HG02938 (cell line): ENCODE data around the gene CAMSAP1.

Source experiments
- ATAC-seq: cut with Tn5 transposase; IDR thresholded peaks from one replicate; pipeline ENCODE4 v1.9.1; 2021; ENCODE audit warnings: mild to moderate bottlenecking, moderate library complexity; ENCODE audit not compliant: unreplicated experiment

Gene CAMSAP1

DNA sequence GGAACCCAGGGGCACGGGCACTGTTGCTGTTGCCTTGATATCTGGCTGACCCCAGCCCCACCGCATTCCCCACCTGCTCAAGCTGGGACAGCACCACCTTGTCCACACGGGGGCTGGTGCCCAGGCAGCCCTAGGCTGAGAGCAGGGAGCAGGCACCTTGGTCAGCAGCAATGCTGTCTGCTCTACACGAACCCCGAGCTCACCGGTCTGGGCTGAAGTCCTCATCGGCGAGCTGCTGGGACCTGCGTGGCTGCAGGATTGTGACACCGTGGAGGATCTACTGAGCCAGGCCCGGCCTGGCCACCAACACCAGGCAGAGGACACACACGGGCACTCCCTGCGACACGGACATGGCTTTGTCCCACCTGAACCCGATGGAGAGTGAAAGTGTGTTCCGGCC is 127.3 kb downstream of the CAMSAP1 start:
- no peak for ATAC-seq

DNA sequence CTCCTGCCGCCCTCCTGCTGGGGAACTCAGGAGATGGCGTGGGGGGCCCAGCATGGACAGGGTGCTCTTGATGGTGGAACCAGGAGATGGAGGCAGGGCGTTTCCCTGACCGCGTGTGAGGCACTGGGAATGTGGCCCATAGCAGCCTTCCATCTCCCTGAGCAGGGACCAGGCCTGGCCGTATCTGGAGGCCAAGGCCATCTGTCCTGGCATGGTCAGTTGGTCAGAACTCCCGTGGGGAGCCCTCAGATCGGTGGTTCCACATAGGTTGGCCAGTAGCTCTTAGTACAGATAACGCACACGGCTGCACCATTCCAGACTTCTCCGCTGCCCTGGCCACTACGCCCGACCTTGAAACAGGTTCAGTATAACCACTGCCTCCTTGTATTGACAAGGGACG is 127.8 kb downstream of the CAMSAP1 start:
- no peak for ATAC-seq

DNA sequence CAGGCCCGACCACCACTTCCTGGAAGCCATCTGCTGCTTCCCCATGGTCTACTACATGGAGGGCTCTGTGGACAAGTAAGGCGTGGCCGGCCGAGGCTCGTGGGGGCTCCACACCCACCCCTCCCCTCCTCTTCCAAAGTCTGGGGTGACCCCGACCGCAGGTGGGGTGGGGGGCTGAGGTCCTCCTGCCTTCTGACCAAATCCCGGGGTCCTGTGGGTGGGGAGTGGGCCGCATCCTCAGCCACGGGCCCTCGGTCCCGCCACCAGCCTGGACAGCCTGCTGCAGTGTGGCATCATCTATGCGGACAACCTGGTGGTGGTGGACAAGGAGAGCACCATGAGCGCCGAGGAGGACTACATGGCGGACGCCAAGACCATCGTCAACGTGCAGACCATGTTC is 128.9 kb downstream of the CAMSAP1 start:
- ATAC-seq, result no peak

DNA sequence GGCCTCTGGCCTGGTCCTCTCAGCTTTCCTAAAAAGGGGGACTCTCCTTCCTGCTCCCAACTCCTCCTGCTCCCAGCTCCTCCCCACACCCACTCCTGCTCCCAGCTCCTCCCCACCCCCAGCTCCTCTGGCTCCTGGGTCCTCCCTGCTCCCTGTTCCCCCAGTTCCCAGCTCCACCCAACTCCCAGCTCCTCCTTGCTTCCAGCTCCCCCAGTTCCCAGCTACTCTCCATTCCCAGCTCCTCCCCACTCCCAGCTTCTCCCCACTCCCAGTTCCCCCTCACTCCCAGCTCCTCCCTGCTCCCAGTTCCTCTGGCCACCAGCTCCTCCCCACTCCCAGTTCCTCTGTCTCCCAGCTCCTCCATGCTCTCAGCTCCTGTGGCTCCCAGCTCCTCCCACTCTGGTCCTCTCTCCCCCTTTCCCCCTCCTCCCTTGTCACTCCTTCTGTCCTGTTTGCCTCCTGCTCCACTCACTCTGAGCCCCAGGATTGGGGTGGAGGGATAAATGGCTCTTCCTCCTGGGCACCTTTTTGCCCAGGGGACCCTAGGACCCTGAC is 129.6 kb downstream of the CAMSAP1 start:
- ATAC-seq, result no peak

DNA sequence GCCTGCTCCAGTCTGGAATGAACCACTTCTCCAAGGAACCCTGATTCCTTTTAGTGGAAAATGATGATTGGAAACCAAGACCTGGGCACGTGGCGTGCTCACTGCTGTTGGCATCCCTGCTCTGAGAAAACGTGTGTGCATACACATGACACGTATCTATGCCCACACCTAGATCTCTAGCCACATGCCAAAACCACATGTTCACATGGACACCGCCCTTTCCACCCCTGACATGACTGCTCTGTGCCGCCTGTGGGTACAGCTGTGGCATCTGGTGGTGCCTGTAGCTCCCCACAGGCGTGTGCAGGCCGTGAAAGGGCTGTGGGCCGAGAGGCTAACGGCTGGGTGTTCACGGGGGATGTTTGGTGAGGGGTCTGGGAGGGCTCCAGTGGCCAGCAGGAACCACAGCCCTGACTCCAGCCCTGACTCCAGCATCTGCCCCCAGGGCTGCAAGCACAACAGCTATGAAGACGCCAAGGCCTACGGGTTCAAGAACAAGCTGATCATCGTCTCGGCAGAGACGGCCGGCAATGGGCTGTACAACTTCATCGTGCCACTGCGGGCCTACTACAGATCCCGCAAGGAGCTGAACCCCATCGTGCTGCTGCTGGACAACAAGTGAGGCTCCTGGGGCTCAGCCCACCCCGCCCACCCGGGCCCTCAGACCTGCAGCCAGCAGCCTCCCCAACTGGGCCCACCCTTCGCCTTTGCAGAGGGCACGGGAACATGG is 130.3 kb downstream of the CAMSAP1 start:
- no peak for ATAC-seq

DNA sequence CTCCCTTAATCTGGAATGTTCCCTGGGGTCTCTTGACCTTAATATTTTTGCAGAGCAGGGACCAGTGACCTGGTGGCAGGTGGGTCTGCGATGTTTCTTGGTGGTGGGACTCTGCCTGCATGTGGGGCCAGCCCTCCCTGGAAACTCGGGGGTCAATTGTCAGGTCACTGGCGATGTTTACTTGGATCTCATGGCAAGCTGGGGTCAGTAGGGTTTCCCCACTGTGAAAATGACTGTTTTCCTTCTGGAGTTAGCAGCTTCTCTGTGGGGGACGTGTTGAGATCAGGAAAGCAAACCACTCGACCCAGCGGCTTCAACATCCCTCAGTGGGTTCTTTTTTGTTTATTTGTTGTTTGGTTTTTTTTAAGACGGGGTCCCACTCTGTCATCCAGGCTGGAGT is 131.4 kb downstream of the CAMSAP1 start:
- ATAC-seq, result no peak

DNA sequence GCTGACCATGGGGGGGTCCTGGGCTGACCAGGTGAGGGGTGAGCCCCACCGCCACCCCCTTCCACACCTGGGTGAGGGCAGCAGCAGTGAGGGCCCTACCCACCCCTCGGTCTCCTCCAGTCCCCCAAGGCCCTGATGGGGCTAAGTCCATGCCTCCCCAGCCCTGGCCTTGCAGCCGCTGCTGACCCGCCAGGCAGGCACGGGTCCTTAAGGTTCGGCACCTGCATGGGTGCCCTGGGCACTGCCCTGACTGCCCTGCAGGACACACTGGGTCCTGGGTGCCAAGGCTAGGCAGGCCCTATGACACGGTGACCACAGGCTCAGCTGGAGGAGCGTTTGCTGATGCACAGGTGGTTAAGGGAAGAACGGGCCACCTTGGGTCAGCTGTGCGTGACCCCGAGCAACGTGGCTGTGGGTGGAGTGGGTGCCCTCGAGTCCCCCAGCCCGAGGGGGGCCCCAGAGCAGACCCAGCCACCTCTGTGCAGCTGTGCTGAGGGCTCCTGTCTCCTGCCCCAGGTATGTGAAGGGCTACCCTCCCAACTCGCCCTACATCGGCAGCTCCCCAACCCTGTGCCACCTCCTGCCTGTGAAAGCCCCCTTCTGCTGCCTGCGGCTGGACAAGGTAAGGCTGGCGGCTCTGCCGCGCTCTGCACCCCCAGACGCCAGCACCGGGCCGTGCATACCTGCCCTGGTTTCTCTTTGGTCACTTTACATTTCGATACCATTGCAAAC is 132.4 kb downstream of the CAMSAP1 start:
- ATAC-seq, result no peak

DNA sequence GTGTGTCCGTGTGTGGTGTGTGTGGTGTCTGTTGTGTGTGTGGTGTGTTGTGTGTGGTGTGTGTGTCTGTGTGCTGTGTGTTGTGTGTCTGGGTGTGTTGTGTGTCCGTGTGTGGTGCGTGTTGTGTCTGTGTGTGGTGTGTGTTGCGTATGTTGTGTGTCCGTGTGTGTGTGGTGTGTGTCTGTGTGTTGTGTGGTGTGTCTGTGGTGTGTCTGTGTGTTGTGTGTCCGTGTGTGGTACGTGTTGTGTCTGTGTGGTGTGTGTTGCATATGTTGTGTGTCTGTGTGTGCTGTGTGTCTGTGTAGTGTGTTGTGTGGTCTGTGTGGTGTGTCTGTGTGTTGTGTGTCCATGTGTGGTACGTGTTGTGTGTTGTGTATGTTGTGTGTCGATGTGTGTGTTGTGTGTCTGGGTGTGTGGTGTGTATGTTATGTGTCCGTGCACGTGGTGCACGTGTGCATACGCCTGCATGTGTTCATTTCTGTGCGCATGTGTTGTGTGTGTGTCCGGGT is 133.1 kb downstream of the CAMSAP1 start:
- ATAC-seq, result no peak

DNA sequence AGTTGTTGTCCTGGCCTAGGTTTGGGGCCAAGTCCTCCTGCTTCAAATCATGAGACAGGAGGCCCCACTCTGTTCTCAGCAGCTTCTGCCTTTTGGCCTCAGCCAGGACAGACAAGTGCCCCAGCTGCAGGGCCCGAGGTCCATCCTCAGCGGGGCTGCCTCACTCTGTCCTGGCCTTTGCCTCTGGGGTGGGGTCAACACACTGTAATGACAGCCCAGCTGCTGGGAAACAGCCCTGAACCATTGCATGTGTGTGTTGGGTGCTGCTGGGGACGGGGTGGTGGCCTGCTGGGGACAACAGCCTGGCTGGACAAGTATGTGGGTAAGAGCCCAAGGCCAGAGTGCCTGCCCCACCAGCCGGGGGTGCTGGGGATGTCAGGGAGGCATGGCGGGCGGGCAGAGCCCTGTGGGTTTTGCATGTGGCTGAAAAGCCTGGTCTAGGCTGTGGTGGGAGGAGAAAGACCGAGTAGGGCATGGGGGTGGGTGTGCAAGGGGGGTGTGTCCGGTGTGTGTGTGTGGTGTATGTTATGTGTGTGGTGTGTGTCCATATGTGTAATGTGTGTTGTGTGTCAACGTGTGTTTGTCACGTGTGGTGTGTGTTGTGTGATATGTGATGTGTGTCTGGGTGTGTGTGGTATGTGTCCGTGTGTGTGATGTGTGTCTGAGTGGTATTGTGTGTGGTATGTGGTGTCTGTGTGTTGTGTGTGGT is 133.7 kb downstream of the CAMSAP1 start:
- no peak for ATAC-seq

DNA sequence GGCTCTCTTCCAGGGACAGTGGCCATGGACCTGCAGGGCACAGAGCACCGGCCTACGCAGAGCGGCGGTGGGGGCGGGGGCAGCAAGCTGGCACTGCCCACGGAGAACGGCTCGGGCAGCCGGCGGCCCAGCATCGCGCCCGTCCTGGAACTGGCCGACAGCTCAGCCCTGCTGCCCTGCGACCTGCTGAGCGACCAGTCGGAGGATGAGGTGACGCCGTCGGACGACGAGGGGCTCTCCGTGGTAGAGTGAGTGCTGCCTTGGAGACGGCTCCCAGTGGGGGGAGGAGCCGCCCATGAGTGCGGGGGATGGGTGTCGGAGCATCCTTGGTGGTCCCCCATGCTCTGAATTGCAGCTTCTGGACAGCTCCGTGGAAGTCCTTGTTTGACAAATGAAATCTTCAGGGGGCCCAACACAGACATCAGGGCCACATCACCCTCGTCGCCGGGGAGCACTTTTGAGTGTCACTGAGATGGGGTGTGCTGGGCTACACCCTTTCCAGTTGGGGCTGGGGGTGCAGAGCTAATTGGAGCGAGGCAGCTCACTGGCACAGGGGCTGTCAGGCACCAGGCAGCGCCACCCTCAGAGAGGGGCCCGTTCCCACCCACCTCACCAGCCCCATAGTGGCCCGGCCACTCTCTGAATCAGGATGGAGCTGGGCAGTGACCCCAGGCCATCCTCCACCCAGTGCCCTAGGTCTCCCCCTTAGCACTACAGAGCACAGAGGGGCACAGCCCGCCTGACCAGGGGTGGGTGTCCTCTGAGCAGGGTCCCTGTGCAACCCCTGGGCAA is 134.4 kb downstream of the CAMSAP1 start:
- no peak for ATAC-seq

DNA sequence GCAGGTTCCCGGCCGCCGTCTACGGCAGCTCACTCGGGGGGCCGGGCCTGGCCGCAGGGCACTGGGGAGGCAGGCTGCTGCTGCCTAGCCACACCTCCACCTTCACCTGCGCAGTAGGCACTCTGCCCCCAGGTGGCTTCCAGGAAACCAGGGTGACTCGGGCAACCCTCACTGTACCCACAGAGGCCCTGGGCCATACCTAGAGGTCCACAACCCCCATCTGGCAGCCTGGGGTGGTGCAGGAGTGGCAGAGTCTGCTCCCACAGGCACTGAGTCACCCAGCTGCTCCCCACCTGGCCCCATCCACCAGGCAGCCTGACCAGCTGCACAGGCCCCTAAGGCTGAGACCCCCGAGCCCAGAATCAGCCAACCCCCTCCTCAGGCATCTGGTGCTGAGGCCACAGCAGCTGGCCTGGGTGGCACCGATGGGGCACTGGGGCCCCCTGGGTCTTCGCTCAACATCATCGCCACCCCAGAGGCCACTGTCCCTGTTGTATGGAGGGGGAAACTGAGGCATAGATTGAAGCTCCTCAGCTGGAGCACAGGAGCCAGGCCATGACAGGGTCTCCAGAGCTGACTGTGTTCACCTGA is 135.2 kb downstream of the CAMSAP1 start:
- no peak for ATAC-seq

DNA sequence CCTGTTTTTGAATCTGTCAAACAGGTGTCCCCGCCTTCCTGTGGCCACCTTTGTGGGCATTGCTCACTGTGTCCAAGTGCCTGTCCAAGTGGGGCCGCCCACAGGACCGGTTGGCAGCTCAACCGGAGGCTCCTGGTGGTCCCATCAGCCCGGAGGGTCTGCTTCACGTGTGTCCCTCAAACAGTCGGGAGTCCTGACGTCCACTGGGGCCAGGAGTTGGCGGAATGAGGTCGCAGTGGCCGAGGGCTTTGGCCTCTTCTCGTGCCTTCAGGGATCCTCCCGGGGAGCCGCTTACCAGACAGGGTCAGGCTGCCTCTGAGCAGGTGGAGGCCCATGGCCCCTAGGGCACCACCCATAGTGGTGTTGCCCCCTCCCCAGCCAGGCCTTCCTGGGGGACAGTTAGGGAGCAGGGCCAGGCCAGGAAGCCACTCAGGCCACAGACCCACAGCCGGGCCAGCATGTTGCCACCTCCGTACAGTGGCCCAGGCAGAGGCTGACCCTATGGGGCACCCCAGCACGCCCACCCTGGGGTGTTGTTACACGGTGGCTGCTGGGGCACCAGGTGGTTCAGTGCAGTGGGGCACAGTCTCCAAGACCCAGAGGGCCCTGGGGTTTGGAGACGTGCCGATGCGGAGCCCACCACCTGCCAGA is 135.8 kb downstream of the CAMSAP1 start:
- no peak for ATAC-seq

DNA sequence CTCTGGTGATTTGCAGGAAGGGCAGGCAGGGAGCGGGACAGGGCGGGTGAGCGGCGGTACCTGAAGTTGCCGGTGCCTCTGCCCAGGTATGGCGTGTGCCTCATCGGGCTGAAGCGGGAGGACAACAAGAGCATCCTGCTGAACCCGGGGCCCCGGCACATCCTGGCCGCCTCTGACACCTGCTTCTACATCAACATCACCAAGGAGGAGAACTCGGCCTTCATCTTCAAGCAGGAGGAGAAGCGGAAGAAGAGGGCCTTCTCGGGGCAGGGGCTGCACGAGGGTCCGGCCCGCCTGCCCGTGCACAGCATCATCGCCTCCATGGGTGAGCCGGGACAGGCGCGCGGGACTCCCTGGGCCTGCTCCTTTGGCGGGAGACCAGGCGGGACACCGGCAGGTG is 136.6 kb downstream of the CAMSAP1 start:
- ATAC-seq, result no peak

DNA sequence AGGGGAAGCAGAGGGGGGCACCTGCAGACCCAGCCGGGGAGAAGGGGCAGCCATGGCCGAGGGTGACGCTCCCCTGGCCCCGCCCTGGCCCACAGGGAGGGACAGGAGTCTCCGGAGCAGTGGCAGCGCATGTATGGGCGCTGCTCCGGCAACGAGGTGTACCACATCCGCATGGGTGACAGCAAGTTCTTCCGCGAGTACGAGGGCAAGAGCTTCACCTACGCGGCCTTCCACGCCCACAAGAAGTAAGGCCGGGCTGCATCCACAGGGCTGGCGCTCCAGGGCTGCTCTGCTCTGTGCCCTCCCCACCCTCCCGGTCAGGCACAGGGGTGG is 137.2 kb downstream of the CAMSAP1 start:
- no peak for ATAC-seq

DNA sequence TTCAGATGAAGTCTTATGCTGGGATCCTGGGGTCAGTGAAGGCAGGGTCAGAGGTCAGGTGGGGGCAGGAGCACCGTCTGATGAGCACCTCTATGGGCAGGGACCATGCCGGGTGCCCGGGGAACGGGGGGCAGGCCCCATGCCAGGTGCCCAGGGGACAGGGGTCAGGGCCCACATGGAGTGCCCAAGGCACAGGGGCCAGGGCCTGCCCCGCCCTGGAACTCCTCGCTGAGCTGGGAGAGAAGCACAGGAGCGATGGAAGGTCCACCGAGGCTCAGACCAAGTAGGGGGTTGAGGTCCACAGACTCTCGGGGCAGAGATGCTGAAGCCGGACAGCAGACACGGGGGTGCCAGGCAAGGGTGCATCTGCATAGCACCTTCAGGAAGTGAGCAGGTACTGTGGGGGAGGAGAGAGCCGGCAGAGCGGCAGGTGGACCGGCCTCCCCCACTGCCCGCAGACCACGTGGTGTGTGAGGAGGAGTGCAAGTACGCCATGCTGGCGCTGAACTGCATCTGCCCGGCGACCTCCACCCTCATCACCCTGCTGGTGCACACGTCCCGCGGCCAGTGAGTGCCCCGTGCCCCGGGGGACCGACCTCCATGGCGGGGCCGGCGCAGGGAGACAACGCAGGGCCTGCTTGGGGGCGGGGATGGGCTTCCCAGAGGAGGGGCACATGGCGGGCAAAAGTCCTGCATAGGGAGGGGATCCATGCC is 137.7 kb downstream of the CAMSAP1 start:
- no peak for ATAC-seq

DNA sequence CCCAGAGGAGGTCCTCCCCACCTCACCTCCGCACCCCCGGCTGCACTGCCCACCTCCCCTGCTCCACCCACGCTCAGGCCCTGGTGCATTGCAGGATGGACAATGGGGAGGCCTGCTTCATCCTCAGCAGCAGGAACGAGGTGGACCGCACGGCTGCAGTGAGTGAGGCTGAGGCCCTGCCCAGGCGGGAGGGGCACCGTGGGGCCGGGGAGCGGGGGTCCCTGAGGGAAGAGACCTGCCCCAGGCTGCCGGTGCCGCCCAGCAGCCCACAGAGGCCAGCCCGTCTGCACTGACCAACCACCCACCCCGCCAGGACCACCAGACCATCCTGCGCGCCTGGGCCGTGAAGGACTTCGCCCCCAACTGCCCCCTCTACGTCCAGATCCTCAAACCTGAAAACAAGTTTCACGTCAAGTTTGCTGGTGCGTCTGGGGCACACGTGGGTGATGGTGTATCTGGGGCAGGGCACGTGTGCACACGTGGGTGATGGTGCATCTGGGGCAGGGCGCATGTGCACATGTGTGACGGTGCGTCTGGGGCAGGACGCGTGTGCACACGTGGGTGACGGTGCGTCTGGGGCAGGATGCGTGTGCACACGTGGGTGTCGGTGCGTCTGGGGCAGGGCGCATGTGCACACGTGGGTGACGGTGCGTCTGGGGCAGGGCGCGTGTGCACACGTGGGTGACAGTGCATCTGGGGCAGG is 138.7 kb downstream of the CAMSAP1 start:
- ATAC-seq, result no peak

DNA sequence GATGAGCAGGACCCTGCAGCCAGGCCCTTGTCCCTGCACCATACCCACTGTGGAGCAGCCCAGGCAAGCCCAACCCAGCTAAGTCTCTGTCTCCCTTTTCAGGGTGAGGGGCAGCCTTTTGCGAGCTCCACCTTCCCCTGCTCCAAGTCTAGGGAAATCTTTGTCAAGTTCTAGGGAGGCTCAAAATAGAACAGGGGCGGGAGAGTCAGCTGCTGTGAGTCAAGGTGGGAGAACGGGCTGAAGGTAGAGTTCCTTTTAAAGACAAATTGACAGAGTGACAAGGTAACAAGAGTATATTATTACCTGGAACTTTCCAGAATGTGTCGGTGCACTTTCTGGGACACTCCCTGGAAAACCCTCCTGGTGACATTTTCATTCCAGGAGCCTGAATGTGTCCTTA is 140.6 kb downstream of the CAMSAP1 start:
- no peak for ATAC-seq

DNA sequence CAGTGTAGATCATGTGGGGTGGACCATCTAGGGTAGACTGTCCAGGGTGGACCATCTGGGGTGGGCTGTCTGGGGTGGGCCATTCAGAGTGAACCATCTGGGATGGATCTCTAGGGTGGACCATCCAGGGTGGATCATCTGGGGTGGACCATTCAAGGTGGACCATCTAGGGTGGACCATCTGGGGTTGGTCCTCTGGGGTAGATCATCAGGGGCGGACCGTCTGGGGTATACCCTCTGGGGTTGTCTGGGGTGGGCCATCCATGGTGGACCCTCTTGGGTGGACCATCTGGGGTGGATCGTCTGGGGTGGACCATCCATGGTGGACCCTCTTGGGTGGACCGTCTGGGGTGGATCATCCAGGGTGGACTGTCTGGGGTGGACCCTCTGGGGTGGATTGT is 141.1 kb downstream of the CAMSAP1 start:
- ATAC-seq, result no peak

DNA sequence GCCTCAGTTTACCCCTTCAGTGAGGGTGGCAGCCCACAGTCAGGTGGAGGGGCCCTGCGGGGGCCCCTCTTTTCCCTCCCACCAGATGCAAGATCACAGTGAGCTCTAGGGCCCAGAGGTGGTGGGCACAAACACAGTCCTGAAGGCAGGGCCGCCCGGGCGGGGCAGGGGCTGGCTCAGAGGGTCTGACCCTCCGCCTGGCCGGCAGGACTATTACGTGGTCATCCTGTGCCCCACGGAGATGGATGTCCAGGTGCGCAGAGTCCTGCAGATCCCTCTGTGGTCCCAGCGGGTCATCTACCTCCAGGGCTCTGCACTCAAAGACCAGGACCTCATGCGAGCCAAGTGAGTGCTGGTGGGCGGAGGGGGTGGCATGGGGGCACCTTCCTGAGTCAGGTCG is 141.9 kb downstream of the CAMSAP1 start:
- no peak for ATAC-seq
